ENCODE measurements around the gene EID2.

GRCh38 chr19:39518975-39519374 lies 21.0 kb downstream of the EID2 start:
- TF ChIP-seq YY1 (IDR thresholded peaks at IDR 0.05) (no peak), CTCF (IDR thresholded peaks at IDR 0.05; ENCODE audit: low read depth, low read length, missing input control) (no peak), ZBTB33 (IDR thresholded peaks at IDR 0.05) (no peak), JUND (IDR thresholded peaks at IDR 0.05) (no peak), RAD21 (IDR thresholded peaks at IDR 0.05) (no peak), NR2F2 (IDR thresholded peaks at IDR 0.05) (no peak), REST (IDR thresholded peaks at IDR 0.05) (no peak), RXRA (IDR thresholded peaks at IDR 0.05) (no peak), SP1 (IDR thresholded peaks at IDR 0.05) (no peak), GABPA (IDR thresholded peaks at IDR 0.05 in 1 of 2, conservative IDR thresholded peaks at IDR 0.05 in 1 of 2) (no peak)
